ENCODE measurements around the gene OR2T35.
"Not testable (repeated sequence)": the region's sequence is repeated elsewhere in the genome, so short reads cannot be mapped to it uniquely, and the experiment has no call there.

DNA sequence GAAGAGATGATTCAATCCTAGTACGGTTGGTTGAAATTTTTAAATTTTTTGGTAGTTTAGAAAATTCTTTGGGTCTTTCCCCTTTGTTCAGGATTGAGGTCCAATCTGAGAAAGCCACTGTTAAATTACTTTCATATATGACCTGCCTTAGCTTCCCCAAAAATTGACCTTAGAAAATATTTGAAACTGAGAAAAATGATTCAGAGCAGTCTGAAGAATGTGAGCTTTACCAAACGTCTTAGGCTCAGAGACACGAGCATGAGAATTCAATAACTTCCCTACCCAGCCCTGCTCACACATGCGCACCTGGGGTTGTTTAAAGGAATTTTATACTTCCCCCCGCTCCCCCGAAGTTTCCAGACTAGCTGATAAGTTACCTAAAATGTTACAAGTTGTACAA lies 11.7 kb upstream of the OR2T35 start:
- TF ChIP-seq POLR2A, POLR2AphosphoS5 (IDR thresholded peaks at IDR 0.05; ENCODE audit: low read depth, low read length): not testable (repeated sequence)

Data from GM12892 (cell line).